ENCODE measurements around the gene XPNPEP2. TPM values are rescaled to one million over a fixed set of nuclear protein-coding genes. Genes with fewer than 3 reads are reported as not detected.

XPNPEP2 gene
- total RNA-seq, 2 donors from 2014 or later: 0.20 to 0.31 TPM

GRCh38 chrX:129698150-129698549 lies 40.6 kb upstream of the XPNPEP2 start:
- no peak overlapping the region for H3K27ac ChIP-seq (ENCODE audit: low read depth, low read length)
- H3K9ac ChIP-seq (ENCODE audit: extremely low read depth, low read length, poor library complexity, severe bottlenecking): no peak overlapping the region
- H3K4me3 ChIP-seq (ENCODE audit: low read length): no peak overlapping the region
- H3K36me3 ChIP-seq (ENCODE audit: control insufficient read depth, insufficient read depth, low read length): no peaks in the 10 kb centered on the region
- H3K9me3 ChIP-seq (ENCODE audit: control insufficient read depth, low read length): no peaks in the 10 kb centered on the region
- no peaks in the 10 kb centered on the region for H3K27me3 ChIP-seq (ENCODE audit: control insufficient read depth, insufficient read depth, low read length, poor library complexity, severe bottlenecking)
- Mint-ChIP-seq H3K27ac (no peak overlapping the region), H3K4me1 (peaks cover 6% of the 10 kb centered on the region), H3K36me3 (ENCODE audit: low read depth) (no peaks in the 10 kb centered on the region), H3K9me3 (peaks cover 3% of the 10 kb centered on the region), H3K27me3 (ENCODE audit: insufficient read depth) (peaks cover 2% of the 10 kb centered on the region), H3K4me3 (no peak overlapping the region)
- H3K4me1 ChIP-seq (ENCODE audit: control insufficient read depth, insufficient read depth, low read length): no peaks in the 10 kb centered on the region
- no peak for TF ChIP-seq CTCF (conservative IDR thresholded peaks at IDR 0.05)
- DNase-seq: no peak

- Mint-ChIP-seq H3K36me3 (ENCODE audit: low read depth) (no peaks in the 10 kb centered on the region), H3K9me3 (peaks cover 4% of the 10 kb centered on the region), H3K4me3 (no peak overlapping the region), H3K27me3 (ENCODE audit: insufficient read depth) (peaks cover 5% of the 10 kb centered on the region), H3K27ac (no peak overlapping the region), H3K4me1 (peaks cover 6% of the 10 kb centered on the region)
- Histone ChIP-seq H3K9me3 (ENCODE audit: control insufficient read depth, low read length) (no peaks in the 10 kb centered on the region), H3K9ac (ENCODE audit: extremely low read depth, low read length, poor library complexity, severe bottlenecking) (no peak overlapping the region), H3K27ac (ENCODE audit: low read depth, low read length) (no peak overlapping the region), H3K4me3 (ENCODE audit: low read length) (no peak overlapping the region), H3K36me3 (ENCODE audit: control insufficient read depth, insufficient read depth, low read length) (no peaks in the 10 kb centered on the region), H3K27me3 (ENCODE audit: control insufficient read depth, insufficient read depth, low read length, poor library complexity, severe bottlenecking) (no peaks in the 10 kb centered on the region), H3K4me1 (ENCODE audit: control insufficient read depth, insufficient read depth, low read length) (no peaks in the 10 kb centered on the region)
- TF ChIP-seq CTCF (conservative IDR thresholded peaks at IDR 0.05): no peak
- no peak for DNase-seq
- WGBS, 2 experiments (ENCODE audit: insufficient coverage in 1 of 2, insufficient read length in 1 of 2): 100% methylated on average over 3 of the region's 4 CpGs; no CpG with 5 or more reads in 1 of the 2 experiments
These were observed 38.2 kb upstream of the XPNPEP2 start for GRCh38 chrX:129700536-129700935.

- Histone ChIP-seq H3K9ac (ENCODE audit: extremely low read depth, low read length, poor library complexity, severe bottlenecking) (no peak overlapping the region), H3K27me3 (ENCODE audit: control insufficient read depth, insufficient read depth, low read length, poor library complexity, severe bottlenecking) (no peaks in the 10 kb centered on the region), H3K4me1 (ENCODE audit: control insufficient read depth, insufficient read depth, low read length) (no peaks in the 10 kb centered on the region), H3K36me3 (ENCODE audit: control insufficient read depth, insufficient read depth, low read length) (no peaks in the 10 kb centered on the region), H3K9me3 (ENCODE audit: control insufficient read depth, low read length) (no peaks in the 10 kb centered on the region), H3K4me3 (ENCODE audit: low read length) (no peak overlapping the region), H3K27ac (ENCODE audit: low read depth, low read length) (no peak overlapping the region)
- Mint-ChIP-seq H3K36me3 (ENCODE audit: low read depth) (no peaks in the 10 kb centered on the region), H3K9me3 (peaks cover 4% of the 10 kb centered on the region), H3K4me3 (no peak overlapping the region), H3K27me3 (ENCODE audit: insufficient read depth) (peaks cover 5% of the 10 kb centered on the region), H3K27ac (no peak overlapping the region), H3K4me1 (peaks cover 4% of the 10 kb centered on the region)
- no peak for TF ChIP-seq CTCF (conservative IDR thresholded peaks at IDR 0.05)
- WGBS, 2 experiments (ENCODE audit: insufficient coverage in 1 of 2, insufficient read length in 1 of 2): 88% methylated on average over 8 of the region's 8 CpGs; no CpG with 5 or more reads in 1 of the 2 experiments
- no peak for DNase-seq
These were observed 37.1 kb upstream of the XPNPEP2 start for GRCh38 chrX:129701624-129702069.

Data from endodermal cell (in vitro differentiated cells).